ENCODE results near the gene BBS10. TPM values are rescaled to one million over a fixed set of nuclear protein-coding genes. Genes with fewer than 3 reads are reported as not detected.

Gene BBS10
- total and polyA plus RNA-seq, 2 of the 13 experiments (the other 11 are each of a cell fraction or from before 2014, with no cell fraction given) = 4.9 to 7.4 TPM

- TF ChIP-seq ZNF225 (CRISPR knock-in tag; IDR thresholded peaks at IDR 0.05) (peak; percentile 55; the same call in 1 of the 2 replicates), FLYWCH1 (CRISPR knock-in tag; IDR thresholded peaks at IDR 0.05) (no peak), NONO (IDR thresholded peaks at IDR 0.05) (no peak), NONO (CRISPR knock-in tag; conservative IDR thresholded peaks at IDR 0.05) (peak; percentile 75), DMAP1 (CRISPR knock-in tag; IDR thresholded peaks at IDR 0.05) (peak; percentile 72; the same call in 1 of the 2 replicates), THYN1 (CRISPR knock-in tag; IDR thresholded peaks at IDR 0.05; ENCODE audit: borderline replicate concordance, low read depth) (no peak), ZNF430 (CRISPR knock-in tag; IDR thresholded peaks at IDR 0.05) (peak; percentile 80; the same call in 1 of the 2 replicates), ZNF766 (CRISPR knock-in tag; IDR thresholded peaks at IDR 0.05; ENCODE audit: borderline replicate concordance) (0 out of 2 replicates have a peak, but pooled peaks have one; percentile 30), ATF1 (CRISPR knock-in tag; IDR thresholded peaks at IDR 0.05) (no peak), ZBTB40 (IDR thresholded peaks at IDR 0.05) (peak; percentile 72), ZBTB40 (CRISPR knock-in tag; IDR thresholded peaks at IDR 0.05) (peak; percentile 60; the same call in 1 of the 2 replicates), NFRKB (IDR thresholded peaks at IDR 0.05) (no peak), ZNF10 (CRISPR knock-in tag; IDR thresholded peaks at IDR 0.05; ENCODE audit: borderline replicate concordance, low read depth) (no peak), ETV5 (CRISPR knock-in tag; IDR thresholded peaks at IDR 0.05; ENCODE audit: borderline replicate concordance) (peak; percentile 48; the same call in 1 of the 2 replicates), ZNF546 (CRISPR knock-in tag; conservative IDR thresholded peaks at IDR 0.05) (no peak), NCOA1 (CRISPR knock-in tag; IDR thresholded peaks at IDR 0.05) (no peak)
- TF ChIP-seq, protein P1, sequence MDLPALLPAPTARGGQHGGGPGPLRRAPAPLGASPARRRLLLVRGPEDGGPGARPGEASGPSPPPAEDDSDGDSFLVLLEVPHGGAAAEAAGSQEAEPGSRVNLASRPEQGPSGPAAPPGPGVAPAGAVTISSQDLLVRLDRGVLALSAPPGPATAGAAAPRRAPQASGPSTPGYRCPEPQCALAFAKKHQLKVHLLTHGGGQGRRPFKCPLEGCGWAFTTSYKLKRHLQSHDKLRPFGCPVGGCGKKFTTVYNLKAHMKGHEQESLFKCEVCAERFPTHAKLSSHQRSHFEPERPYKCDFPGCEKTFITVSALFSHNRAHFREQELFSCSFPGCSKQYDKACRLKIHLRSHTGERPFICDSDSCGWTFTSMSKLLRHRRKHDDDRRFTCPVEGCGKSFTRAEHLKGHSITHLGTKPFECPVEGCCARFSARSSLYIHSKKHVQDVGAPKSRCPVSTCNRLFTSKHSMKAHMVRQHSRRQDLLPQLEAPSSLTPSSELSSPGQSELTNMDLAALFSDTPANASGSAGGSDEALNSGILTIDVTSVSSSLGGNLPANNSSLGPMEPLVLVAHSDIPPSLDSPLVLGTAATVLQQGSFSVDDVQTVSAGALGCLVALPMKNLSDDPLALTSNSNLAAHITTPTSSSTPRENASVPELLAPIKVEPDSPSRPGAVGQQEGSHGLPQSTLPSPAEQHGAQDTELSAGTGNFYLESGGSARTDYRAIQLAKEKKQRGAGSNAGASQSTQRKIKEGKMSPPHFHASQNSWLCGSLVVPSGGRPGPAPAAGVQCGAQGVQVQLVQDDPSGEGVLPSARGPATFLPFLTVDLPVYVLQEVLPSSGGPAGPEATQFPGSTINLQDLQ (CRISPR knock-in tag; IDR thresholded peaks at IDR 0.05) = no peak
Observed at GRCh38 chr12:76348079-76348901, at the start of gene BBS10 (continued).

All from HepG2 (cell line).